Left lung (tissue), 10 donors: ENCODE measurements around the gene MLPH. TPM values are rescaled to one million over a fixed set of nuclear protein-coding genes. Genes with fewer than 3 reads are reported as not detected.

Experiments used
- ATAC-seq: fragments of 200-7000 bp; cut with Tn5 transposase; one replicate; pipeline ENCODE4 v1.9.1; 2020; ENCODE audit warnings: moderate library complexity
- DNase-seq, 4 donors: peaks; one replicate each; pipeline ENCODE4 v3.0.0-alpha.2; 2013 to 2020
- H3K27ac ChIP-seq, 2 donors: fragments of 200-600 bp; sonication (generic) in 1 of 2; one replicate each; pipeline versions ENCODE4 v1.5.0 to v1.8.0; 2020 to 2021
- H3K27me3 ChIP-seq, 2 donors: fragments of 200-600 bp; sonication (generic) in 1 of 2; one replicate each; pipeline versions ENCODE4 v1.5.0 to v1.8.0; 2020 to 2021
- H3K36me3 ChIP-seq, 2 donors: fragments of 200-600 bp; sonication (generic) in 1 of 2; one replicate each; pipeline versions ENCODE4 v1.5.0 to v1.8.0; 2020 to 2021
- H3K4me1 ChIP-seq, 2 donors: fragments of 200-600 bp; one replicate each; pipeline ENCODE4 v1.8.0; 2021
- H3K4me3 ChIP-seq, 2 donors: fragments of 200-600 bp; sonication (generic) in 1 of 2; one replicate each; pipeline versions ENCODE4 v1.5.0 to v1.8.0; 2020 to 2021; ENCODE audit warnings: mild to moderate bottlenecking in 1 of 2
- H3K9me3 ChIP-seq, 2 donors: fragments of 200-600 bp; sonication (generic) in 1 of 2; one replicate each; pipeline versions ENCODE4 v1.5.0 to v1.8.0; 2020 to 2021
- CTCF ChIP-seq, 2 donors: fragments of 200-600 bp; sonication (generic) in 1 of 2; IDR thresholded peaks; one replicate each; pipeline versions ENCODE4 v1.5.0 to v1.8.0; 2021; ENCODE audit warnings: antibody characterized with exemption in 2 of 2
- intact Hi-C, 2 donors: fragments of 100-400 bp; cut with DNase I; formaldehyde crosslinking; loops; one replicate each; pipeline versions ENCODE4 v1.11.2 to v1.14.2; 2022
- polyA plus RNA-seq, 6 donors: library from polyadenylated mRNA; unstranded; fragments of 120-200 nt; gene quantifications; one replicate each; pipeline ENCODE4 v1.2.1, GENCODE V29; 2013; ENCODE audit not compliant: insufficient read length in 6 of 6
- total RNA-seq, 2 donors: library from RNA; stranded (reverse); fragmentation: NEBNext Ultra II Directional; extraction: Animal tissue kit (Norgen Biotek cat#: 25700); gene quantifications; one replicate each; pipeline ENCODE4 v1.2.1, GENCODE V29; 2021
- donor health status: DM: no; HTN: yes; CAD: no.
- donor health status: DM: no; HTN: no; CAD: no.

The MLPH gene
- total and polyA plus RNA-seq, 8 donors = 1.9 to 296 (median 3.2) TPM

- Histone ChIP-seq H3K27me3 (no peaks in the 10 kb centered on the region), H3K4me3 (no peak overlapping the region), H3K9me3 (no peaks in the 10 kb centered on the region), H3K4me1 (no peaks in the 10 kb centered on the region), H3K36me3 (peaks cover 0 to 26% of the 10 kb centered on the region in 2 donors), H3K27ac (no peak overlapping the region)
- TF ChIP-seq CTCF (IDR thresholded peaks at IDR 0.05) = no peak
- DNase-seq (no peak), ATAC-seq (no peak)
- intact Hi-C loops = no loop called here
These were observed 43.7 kb downstream of the MLPH start for GRCh38 chr2:237530472-237531433.

GRCh38 chr2:237532160-237532559, 45.1 kb downstream of the MLPH start:
- Histone ChIP-seq H3K27me3 (no peaks in the 10 kb centered on the region), H3K9me3 (no peaks in the 10 kb centered on the region), H3K4me3 (no peak overlapping the region), H3K36me3 (peaks cover 0 to 31% of the 10 kb centered on the region in 2 donors), H3K27ac (no peak overlapping the region), H3K4me1 (no peaks in the 10 kb centered on the region)
- TF ChIP-seq CTCF (IDR thresholded peaks at IDR 0.05) = no peak
- intact Hi-C loops = no loop called here
- DNase-seq (no peak), ATAC-seq (no peak)

GRCh38 chr2:237533668-237534161, 46.7 kb downstream of the MLPH start:
- TF ChIP-seq CTCF (IDR thresholded peaks at IDR 0.05) = no peak
- no peak for DNase-seq
- no peak overlapping the region for H3K27ac ChIP-seq

GRCh38 chr2:237534380-237534779, 47.3 kb downstream of the MLPH start:
- Histone ChIP-seq H3K27me3 (no peaks in the 10 kb centered on the region), H3K27ac (no peak overlapping the region), H3K36me3 (peaks cover 0 to 31% of the 10 kb centered on the region in 2 donors), H3K4me3 (no peak overlapping the region), H3K4me1 (no peaks in the 10 kb centered on the region), H3K9me3 (no peaks in the 10 kb centered on the region)
- no peak for ATAC-seq
- no peak for TF ChIP-seq CTCF (IDR thresholded peaks at IDR 0.05)
- intact Hi-C loops = no loop called here
- DNase-seq = no peak

More at GRCh38 chr2:237533668-237534161, 46.7 kb downstream of the MLPH start:
- peaks cover 0 to 32% of the 10 kb centered on the region in 2 donors for H3K36me3 ChIP-seq
- intact Hi-C loops = no loop called here
- H3K27me3 ChIP-seq = no peaks in the 10 kb centered on the region
- no peaks in the 10 kb centered on the region for H3K9me3 ChIP-seq
- ATAC-seq = no peak
- H3K4me1 ChIP-seq = no peaks in the 10 kb centered on the region
- no peak overlapping the region for H3K4me3 ChIP-seq

- H3K27ac ChIP-seq = no peak overlapping the region
- H3K9me3 ChIP-seq = no peaks in the 10 kb centered on the region
- ATAC-seq (no peak), DNase-seq (no peak)
- no peak for TF ChIP-seq CTCF (IDR thresholded peaks at IDR 0.05)
- H3K27me3 ChIP-seq = no peaks in the 10 kb centered on the region
- peaks cover 0 to 38% of the 10 kb centered on the region in 2 donors for H3K36me3 ChIP-seq
- no peak overlapping the region for H3K4me3 ChIP-seq
- peaks cover 0 to 5% of the 10 kb centered on the region in 2 donors for H3K4me1 ChIP-seq
- intact Hi-C loops = no loop called here
These were observed 48.5 kb downstream of the MLPH start for GRCh38 chr2:237535385-237536082.
